GM19438 (cell line): ENCODE measurements around the gene MUC13.
A peak's percentile ranks its signal among the peaks of the same experiment; 100 is the strongest.

Experiments
- ATAC-seq: cut with Tn5 transposase; IDR thresholded peaks from one replicate; pipeline ENCODE4 v1.9.1; 2021; ENCODE audit warnings: low read depth; ENCODE audit not compliant: unreplicated experiment

The MUC13 gene

GRCh38 chr3:124904835-124905492 is 29.6 kb downstream of the MUC13 start:
- ATAC-seq, result no peak

DNA sequence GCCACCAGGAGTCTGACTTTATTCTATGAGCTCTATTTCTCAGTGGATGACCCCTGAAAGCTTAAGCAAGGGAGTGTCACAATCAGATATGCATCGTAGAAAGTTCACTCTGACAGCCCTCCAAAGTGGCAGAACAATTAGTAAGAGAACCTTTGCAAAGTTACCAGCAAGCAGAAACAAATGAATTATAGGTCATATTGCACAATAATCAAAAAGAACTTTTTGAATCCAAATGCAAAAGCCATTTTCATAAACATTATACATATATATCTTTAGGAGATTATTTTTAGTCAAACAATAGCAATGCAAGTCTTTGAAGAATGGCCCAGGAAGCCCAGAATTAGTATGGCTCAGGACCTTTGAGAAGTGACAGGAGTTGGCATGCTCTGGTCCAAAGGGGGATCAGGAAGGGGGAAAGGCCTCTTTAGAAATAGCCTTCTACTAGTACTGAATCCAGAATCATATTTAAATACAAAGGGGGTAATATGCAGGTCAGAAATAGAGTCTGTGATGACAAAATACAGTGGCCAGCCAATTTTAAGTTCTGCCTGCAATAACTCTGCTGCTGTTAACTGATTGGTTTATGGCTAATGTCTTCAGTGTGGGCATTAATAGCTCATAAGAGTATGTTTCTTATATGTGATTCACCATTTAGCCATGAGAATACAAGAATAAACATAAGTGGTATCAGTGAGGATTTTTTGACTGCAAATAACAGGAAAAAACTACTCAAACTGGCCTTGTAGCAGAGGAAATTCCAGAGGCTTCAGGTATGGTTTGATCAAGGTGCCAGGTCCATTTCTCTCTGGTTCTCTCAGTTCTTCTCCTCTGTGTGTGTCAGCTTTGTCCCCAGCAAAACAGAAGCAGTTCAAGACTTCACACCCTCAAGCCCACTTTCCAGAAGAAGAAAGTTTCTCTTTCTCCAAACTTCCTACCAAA is 30.4 kb downstream of the MUC13 start:
- ATAC-seq, result no peak

DNA sequence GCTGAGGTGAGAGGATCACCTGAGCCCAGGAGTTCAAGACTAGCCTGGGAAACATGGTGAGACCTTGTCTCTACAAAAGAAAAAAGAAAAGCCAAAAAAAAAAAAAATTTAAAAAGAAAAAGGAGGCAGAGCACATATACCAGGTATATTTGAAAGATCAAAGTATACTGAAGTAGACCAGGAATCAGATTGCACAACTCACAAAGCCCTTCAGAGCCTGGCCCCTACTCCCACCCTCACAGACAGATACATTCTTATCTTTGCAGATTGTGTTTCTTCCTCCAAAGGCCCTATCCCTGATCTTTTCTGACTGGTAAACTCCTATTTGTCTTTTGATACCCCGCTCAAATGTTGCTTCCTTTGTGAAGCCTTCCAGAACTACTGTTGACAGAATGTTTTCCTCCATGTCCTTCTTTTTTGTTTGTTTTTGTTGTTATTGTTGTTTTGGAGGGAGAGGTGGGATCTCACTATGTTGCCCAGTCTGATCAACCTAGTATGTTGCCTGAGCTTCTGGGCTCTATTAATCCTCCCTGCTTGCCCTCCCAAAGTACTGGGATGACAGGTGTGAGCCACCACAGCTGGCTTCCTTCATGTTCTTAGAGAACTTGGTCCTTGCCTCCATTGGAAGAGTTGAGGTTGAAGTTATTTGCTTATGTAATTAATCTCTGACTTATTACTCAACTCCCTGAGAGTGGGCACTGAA is 37.6 kb downstream of the MUC13 start:
- no peak for ATAC-seq

DNA sequence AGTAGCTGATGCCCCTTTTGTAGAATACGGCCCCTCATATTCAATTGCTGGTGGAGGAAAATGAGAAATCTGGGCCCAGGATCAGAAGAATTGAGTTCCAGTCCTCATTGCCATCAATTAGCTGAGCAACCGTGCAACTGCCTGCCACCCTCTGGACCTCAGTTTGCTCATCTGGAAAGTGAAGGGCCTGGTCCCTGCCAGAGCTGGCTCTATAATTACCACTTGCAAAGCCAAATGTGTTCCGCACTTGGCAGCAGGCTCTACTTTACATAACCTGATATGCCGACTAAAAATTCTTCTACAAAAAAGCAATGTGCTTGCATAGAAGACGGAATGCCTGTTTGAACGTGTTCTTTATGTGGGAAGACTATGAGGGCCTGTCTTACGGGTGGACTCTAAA is 38.8 kb downstream of the MUC13 start:
- ATAC-seq, result no peak

DNA sequence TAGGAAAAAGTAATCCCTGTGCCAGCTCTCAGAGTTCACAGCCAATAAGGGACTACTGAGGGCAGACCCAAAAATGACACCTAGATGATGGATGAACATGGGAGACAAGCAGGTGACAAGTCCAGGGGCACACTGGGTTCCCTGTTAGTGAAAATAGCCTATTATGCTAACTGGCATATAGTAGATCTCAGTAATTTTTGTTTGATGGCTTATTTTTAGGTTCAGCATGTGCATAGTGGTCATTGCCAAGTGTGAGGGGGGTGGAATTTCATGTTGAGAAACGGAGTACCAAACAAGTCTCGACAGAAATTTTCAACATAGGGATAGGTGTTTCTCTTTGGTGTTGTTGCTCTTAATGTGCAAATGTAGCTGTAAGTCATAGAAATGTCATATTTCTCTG is 41.0 kb downstream of the MUC13 start:
- no peak for ATAC-seq

DNA sequence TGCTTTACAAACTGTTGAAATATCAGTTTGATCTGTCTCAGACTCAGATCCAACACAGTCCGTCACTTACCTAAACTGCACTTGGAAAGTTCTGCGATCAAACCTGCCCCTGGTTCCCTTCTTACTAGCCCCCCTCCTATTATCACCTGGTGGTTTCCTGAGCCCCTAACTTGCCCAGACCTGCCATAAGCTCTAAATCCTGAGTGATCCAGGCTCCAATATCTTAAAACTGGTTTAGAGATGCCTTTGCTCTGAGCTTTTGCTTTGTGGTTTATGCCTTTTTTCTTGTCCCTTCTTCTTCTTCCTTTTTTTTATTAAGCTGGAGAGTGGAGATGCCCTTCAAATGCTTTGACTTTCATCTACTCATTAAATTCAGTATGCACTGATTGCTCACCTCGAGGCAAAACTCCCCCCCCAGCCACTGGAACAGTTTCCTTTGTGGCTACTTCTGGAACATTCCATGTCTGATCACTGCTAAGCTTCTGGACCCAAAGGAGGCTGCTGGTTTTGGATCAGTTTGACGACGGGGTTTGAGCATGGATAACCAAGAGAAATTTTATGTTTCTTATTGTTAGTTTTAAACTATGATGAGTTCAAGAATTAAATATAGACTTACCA is 43.9 kb downstream of the MUC13 start:
- no peak for ATAC-seq

- ATAC-seq, result no peak
Observed at GRCh38 chr3:124888482-124889441, 45.8 kb downstream of the MUC13 start.

DNA sequence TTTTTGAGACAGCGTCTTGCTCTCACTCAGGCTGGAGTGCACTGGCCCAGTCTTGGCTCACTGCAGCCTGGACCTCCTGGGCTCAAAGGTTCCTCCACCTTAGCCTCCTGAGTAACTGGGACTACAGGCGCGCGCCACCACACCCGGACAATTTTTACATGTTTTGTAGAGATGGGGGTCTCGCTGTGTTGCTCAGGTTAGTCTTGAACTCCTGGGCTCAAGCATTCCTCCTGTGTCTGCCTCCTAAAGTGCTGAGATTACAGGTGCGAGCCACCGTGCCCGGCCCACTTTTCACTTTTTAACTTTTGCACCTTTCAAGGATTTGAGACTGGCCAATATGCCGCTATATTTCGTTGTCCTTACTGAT is 46.6 kb downstream of the MUC13 start:
- no peak for ATAC-seq

GRCh38 chr3:124887177-124887931 is 47.2 kb downstream of the MUC13 start, which contains the start of gene ITGB5:
ITGB5 (minus strand) TSS chr3:124887365; CDS start chr3:124887000, 365 bp downstream.
- ATAC-seq, result peak; percentile 66

DNA sequence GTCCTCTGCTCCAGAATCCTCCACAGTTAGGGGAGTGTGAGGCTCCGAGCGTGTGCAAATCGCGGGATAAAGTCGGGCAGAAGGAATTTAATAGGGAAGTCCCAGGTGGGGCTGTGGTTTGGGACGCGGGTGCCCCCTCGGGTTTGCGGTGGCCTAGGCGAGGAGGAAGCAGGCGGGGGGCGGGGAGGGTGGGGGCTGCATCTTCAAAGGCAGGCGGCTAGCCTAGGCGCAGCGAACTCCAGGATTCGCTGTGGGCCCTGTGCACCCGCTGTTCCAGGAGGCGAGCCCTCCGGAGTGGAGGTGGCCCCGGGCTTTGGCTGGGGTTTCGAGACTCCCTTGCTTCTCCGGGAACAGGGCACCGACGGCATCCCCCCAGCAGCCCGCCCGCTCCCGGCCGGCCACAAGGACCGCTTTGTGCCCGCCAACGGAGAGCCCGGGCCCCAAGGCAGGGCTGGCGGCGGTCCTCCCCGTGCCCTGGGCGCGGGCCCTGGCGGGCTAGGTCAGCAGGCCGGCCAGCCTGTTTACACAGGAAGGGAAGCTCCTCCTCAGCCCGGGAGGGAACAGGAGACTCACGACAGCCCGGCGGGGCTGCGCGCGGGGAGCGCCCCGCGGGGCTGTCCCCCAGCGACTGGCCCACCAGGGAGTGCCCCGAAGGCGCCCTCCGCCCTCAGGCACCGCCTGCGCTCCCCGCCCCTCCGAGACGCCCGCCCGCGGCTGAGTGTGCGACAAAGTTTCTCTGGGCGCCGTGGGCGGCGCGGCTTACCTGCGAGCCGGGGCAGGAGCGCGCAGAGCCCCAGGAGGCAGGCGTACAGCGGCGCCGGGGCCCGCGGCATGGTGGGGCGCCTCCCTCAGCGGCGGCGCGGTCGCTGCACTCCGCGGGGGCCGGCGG is 48.1 kb downstream of the MUC13 start:
- ATAC-seq, result peak; percentile 56

DNA sequence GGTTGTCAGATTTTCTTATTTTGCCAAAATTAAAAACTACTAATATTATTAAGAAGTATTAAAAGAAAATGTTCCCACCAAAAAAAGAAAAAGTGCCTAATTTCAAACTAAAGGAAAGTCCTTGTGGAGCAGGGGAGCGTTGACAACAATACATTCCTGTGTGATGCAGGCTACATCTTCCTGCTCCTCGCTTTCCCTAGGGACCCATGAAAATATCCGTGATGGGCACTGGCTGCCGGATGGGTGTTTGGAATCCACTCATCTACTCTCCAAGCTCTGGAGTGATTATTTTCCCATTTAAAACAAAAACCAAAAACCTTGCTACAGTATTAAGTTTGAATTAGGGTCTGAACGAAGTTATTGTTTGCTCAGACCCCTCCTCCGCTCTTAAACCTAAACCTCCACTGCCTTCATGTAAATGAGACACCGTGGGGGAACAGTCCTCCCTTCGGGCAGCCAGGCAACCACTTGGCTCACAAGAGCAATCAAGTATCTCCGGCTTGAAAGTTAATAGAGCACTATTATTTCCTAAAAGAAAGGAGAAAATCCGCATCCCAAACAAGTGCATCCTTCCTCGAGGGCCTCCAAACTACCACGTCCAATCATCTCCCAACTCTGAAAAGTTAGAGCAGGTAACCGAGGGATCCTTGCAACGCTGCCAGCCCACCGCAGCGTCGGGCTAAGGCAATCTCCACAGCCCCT is 48.9 kb downstream of the MUC13 start:
- no peak for ATAC-seq

DNA sequence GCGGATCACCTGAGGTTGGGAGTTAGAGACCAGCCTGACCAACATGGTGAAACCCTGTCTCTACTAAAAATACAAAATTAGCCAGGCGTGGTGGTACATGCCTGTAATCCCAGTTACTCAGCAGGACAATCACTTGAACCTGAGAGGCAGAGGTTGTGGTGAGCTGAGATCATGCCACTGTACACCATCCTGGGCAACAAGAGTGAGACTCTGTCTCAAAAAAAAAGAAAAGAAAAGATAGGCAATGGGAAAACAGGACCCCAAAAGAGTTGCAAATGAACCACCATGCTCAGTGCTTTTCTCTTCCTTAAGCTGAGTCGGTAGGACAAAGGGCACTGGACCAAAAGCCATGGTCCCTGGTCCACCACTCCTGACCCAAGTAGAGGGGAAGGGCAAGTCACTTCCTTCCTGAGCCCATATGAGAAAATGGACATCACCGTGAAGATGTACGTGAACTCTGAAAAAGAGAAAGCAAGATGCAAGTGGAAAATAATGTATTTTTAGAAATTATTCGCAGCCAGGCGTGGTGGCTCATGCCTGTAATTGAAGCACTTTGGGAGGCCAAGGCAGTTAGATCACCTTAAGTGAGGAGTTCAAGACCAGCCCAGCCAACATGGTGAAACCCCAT is 50.0 kb downstream of the MUC13 start:
- no peak for ATAC-seq

- no peak for ATAC-seq
Observed at GRCh38 chr3:124883766-124884473, 50.6 kb downstream of the MUC13 start.

- no peak for ATAC-seq
Observed at GRCh38 chr3:124882816-124883747, 51.5 kb downstream of the MUC13 start.

DNA sequence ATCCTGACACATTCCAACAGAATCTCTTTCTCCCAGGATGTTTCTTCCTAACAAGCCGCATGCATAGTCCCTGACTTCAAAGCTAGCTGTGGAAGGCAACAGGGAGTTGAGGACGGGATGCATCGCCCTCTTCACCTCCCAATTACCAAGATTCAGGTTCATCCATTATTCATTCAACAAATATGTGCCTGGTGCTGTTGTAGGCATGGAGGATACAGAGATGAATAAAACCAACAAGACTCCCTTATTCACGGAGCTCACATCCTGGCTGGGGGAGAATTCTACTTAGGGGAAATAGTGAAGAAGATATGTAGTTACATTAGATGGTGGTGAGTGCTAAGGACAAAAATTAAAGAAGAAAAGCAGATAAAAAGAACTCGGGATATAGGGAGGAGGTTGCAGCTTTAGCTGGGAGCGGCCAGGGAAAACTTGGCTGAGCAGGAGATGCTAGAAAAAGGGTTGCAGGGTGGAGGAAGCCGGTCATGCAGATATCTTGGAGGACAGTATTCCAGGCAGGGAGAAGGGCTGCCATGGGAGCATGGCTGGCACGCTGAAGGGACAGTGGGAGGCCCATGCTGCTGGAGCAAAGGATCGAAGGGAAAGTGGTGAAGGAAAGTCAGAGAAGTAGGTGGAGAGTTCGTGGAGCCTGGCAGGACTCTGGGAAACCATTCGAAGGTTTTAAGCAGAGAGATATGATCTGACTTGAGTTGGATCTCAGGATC is 52.4 kb downstream of the MUC13 start:
- no peak for ATAC-seq
